A549 (cell line): Measurements from ENCODE around the gene SEMA3C.

Experiments
- CBX2 ChIP-seq: fragments of 200-600 bp; sonication (generic); IDR thresholded peaks from 2 replicates; pipeline ENCODE4 v1.6.1; 2016; ENCODE audit warnings: low read depth, mild to moderate bottlenecking, borderline replicate concordance
- CEBPB ChIP-seq, 2 experiments: fragments of >200 bp in 1 of 2; sonication (Bioruptor Twin) in 1 of 2; formaldehyde crosslinking in 1 of 2; IDR thresholded peaks; 2 replicates each; pipeline ENCODE4 v1.6.1; 2012 to 2016
- CTCF ChIP-seq: fragments of >200 bp; sonication (Bioruptor Twin); formaldehyde crosslinking; IDR thresholded peaks from 3 replicates; pipeline ENCODE4 v1.5.1; 2016
- EHMT2 ChIP-seq: fragments of 200-600 bp; sonication (generic); IDR thresholded peaks from 2 replicates; pipeline ENCODE4 v1.6.1; 2016; ENCODE audit warnings: antibody characterized with exemption, low read depth, mild to moderate bottlenecking, moderate library complexity
- HDAC2 ChIP-seq: fragments of 200-600 bp; sonication (generic); IDR thresholded peaks from 2 replicates; pipeline ENCODE4 v1.6.1; 2016
- KDM5A ChIP-seq: fragments of 200-600 bp; sonication (generic); IDR thresholded peaks from 2 replicates; pipeline ENCODE4 v1.6.1; 2016; ENCODE audit warnings: antibody characterized with exemption, mild to moderate bottlenecking
- MAFK ChIP-seq: fragments of 450-650 bp; IDR thresholded peaks from 2 replicates; pipeline ENCODE4 v1.6.1; 2014; ENCODE audit not compliant: partially characterized antibody
- MYC ChIP-seq: IDR thresholded peaks from 2 replicates; pipeline ENCODE4 v1.6.1; 2012; ENCODE audit warnings: mild to moderate bottlenecking, inconsistent platforms, low read length, improper control_type of control experiment, borderline replicate concordance
- NFE2L2 ChIP-seq: fragments of 150-350 bp; conservative IDR thresholded peaks from 2 replicates; pipeline ENCODE4 v1.6.1; 2014; ENCODE audit warnings: low read length
- POLR2A ChIP-seq: IDR thresholded peaks from 2 replicates; pipeline ENCODE4 v1.6.1; 2012; ENCODE audit warnings: mild to moderate bottlenecking, low read length
- RFX5 ChIP-seq: fragments of 450-650 bp; IDR thresholded peaks from 2 replicates; pipeline ENCODE4 v1.7.1; 2014; ENCODE audit warnings: antibody characterized with exemption, mild to moderate bottlenecking, moderate library complexity

GRCh38 chr7:80934321-80934720, 15.5 kb upstream of the SEMA3C start:
- TF ChIP-seq POLR2A, result no peak
- TF ChIP-seq CTCF, result no peak
- no peak for TF ChIP-seq EHMT2
- TF ChIP-seq NFE2L2, result no peak
- TF ChIP-seq MAFK, result no peak
- TF ChIP-seq CEBPB (IDR thresholded peaks at IDR 0.05), result no peak
- TF ChIP-seq HDAC2, result no peak
- TF ChIP-seq MYC, result no peak
- no peak for TF ChIP-seq KDM5A
- TF ChIP-seq RFX5, result no peak
- no peak for TF ChIP-seq CBX2
